Suprapubic skin (tissue), 4 donors: ENCODE data around the gene MCTP1. TPM values are rescaled to one million over a fixed set of nuclear protein-coding genes. Genes with fewer than 3 reads are reported as not detected.

Experiments
- DNase-seq, 2 donors: peaks; one replicate each; pipeline ENCODE4 v3.0.0-alpha.2; 2019; ENCODE audit warnings: low spot score in 2 of 2
- H3K27ac ChIP-seq: fragments of 200-600 bp; sonication (generic); one replicate; pipeline ENCODE4 v1.5.1; 2019
- H3K27me3 ChIP-seq: fragments of 200-600 bp; sonication (generic); one replicate; pipeline ENCODE4 v1.5.1; 2019
- H3K36me3 ChIP-seq: fragments of 200-600 bp; sonication (generic); one replicate; pipeline ENCODE4 v1.5.1; 2019
- H3K4me1 ChIP-seq: fragments of 200-600 bp; sonication (generic); one replicate; pipeline ENCODE4 v1.5.1; 2019
- H3K4me3 ChIP-seq: fragments of 200-600 bp; sonication (generic); one replicate; pipeline ENCODE4 v1.5.1; 2019; ENCODE audit warnings: mild to moderate bottlenecking
- H3K9me3 ChIP-seq: fragments of 200-600 bp; sonication (generic); one replicate; pipeline ENCODE4 v1.5.1; 2019
- EP300 ChIP-seq: sonication (generic); formaldehyde crosslinking; IDR thresholded peaks from one replicate; pipeline ENCODE4 v1.6.1; 2017; ENCODE audit warnings: antibody characterized with exemption
- POLR2A ChIP-seq, 2 donors: fragments of 450-650 bp; IDR thresholded peaks; one replicate each; pipeline ENCODE4 v1.6.1; 2017; ENCODE audit warnings: antibody characterized with exemption in 2 of 2, mild to moderate bottlenecking in 2 of 2, moderate library complexity in 2 of 2
- POLR2AphosphoS5 ChIP-seq, 3 donors: sonication (generic); formaldehyde crosslinking; IDR thresholded peaks; one replicate each; pipeline ENCODE4 v1.6.1; 2017; ENCODE audit warnings: antibody characterized with exemption in 3 of 3
- WGBS: methylation state at CpG from one replicate; pipeline ENCODE4 v1.1.5; 2018; 5-methylcytosine and 5-hydroxymethylcytosine counted together
- total RNA-seq, 4 donors: library from RNA; depleted of rRNA; stranded (reverse); fragments of >200 nt; gene quantifications; one replicate each; pipeline ENCODE4 v1.1.0, GENCODE V29; 2016
- TF ChIP-seq, protein P1 (sequence below), 2 donors: fragments of 200-600 bp in 1 of 2; fragments of 450-650 bp in 1 of 2; sonication (generic) in 1 of 2; IDR thresholded peaks; one replicate each; pipeline ENCODE4 v1.5.1; 2016 to 2019; ENCODE audit warnings: antibody characterized with exemption in 2 of 2, mild to moderate bottlenecking in 1 of 2, moderate library complexity in 1 of 2

Gene MCTP1
- total RNA-seq, 4 donors from 2014 or later = 5.0 to 19.1 (median 10.6) TPM

DNA sequence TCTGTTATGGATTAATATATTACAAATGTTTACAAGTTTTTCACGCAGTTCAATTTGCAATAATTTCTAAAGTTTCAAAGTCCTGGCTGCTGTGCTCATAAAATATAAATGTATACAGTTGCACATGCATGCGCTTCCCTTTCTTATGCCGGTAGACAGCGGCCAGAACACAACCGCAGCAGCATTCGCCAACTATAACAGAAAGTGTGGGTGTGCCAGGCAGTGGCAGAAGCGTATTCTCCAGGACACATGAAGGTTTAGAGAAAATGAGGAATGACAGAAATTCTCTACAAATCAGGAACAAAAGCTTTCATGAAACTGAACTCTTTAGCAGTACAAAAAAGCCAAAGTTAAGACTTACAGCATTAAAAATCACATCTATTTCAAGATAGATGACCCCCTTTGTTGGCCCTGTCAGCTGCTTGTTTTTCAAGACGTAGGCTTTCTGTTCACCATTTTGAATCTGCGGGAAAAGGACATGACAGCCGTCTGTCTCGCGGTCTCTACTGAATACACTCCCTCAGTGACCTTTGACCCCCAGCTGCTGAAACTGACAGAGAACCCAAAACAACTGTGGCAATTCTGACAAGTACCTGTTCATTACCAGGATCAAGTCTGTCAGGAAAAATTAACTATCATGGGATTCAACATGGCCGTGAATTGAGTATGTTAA, 414.2 kb downstream of the MCTP1 start:
- H3K27ac ChIP-seq = no peak overlapping the region
- TF ChIP-seq POLR2AphosphoS5 (IDR thresholded peaks at IDR 0.05) (no peak), POLR2A (IDR thresholded peaks at IDR 0.05) (no peak), EP300 (no peak)
- TF ChIP-seq, protein P1, sequence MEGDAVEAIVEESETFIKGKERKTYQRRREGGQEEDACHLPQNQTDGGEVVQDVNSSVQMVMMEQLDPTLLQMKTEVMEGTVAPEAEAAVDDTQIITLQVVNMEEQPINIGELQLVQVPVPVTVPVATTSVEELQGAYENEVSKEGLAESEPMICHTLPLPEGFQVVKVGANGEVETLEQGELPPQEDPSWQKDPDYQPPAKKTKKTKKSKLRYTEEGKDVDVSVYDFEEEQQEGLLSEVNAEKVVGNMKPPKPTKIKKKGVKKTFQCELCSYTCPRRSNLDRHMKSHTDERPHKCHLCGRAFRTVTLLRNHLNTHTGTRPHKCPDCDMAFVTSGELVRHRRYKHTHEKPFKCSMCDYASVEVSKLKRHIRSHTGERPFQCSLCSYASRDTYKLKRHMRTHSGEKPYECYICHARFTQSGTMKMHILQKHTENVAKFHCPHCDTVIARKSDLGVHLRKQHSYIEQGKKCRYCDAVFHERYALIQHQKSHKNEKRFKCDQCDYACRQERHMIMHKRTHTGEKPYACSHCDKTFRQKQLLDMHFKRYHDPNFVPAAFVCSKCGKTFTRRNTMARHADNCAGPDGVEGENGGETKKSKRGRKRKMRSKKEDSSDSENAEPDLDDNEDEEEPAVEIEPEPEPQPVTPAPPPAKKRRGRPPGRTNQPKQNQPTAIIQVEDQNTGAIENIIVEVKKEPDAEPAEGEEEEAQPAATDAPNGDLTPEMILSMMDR (IDR thresholded peaks at IDR 0.05) = no peak

DNA sequence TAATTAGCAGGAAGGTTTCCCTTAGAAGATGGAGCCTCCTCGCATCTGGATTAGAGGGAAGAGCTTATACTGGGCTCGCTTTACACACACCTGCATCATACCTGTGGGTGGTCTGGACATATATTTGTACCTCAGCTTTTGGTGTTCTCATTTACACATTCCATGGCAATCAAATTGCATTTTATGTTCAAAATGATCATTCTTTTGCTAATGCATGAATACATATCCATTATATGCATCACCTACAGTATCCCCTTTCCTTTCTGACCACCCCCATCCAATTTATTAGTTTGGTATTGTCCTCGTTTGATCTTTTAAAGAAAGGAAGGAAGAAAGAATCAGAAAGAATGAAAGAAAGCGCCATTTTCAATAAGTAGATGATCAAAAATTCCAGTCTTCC, 415.0 kb downstream of the MCTP1 start:
- WGBS = 86% methylated on average over 4 of the region's 4 CpGs
- Histone ChIP-seq H3K27me3 (no peaks in the 10 kb centered on the region), H3K9me3 (no peaks in the 10 kb centered on the region), H3K4me1 (no peaks in the 10 kb centered on the region), H3K36me3 (no peaks in the 10 kb centered on the region), H3K27ac (no peak overlapping the region), H3K4me3 (no peak overlapping the region)
- TF ChIP-seq POLR2A (IDR thresholded peaks at IDR 0.05) (no peak), POLR2AphosphoS5 (IDR thresholded peaks at IDR 0.05) (no peak), EP300 (no peak)
- TF ChIP-seq, protein P1 (IDR thresholded peaks at IDR 0.05) = no peak
- DNase-seq = no peak

More for the DNA sequence above, 414.2 kb downstream of the MCTP1 start:
- Histone ChIP-seq H3K4me1 (no peaks in the 10 kb centered on the region), H3K27me3 (no peaks in the 10 kb centered on the region), H3K9me3 (no peaks in the 10 kb centered on the region), H3K36me3 (no peaks in the 10 kb centered on the region), H3K4me3 (no peak overlapping the region)
- 81% methylated on average over 13 of the region's 13 CpGs for WGBS
- DNase-seq = no peak

DNA sequence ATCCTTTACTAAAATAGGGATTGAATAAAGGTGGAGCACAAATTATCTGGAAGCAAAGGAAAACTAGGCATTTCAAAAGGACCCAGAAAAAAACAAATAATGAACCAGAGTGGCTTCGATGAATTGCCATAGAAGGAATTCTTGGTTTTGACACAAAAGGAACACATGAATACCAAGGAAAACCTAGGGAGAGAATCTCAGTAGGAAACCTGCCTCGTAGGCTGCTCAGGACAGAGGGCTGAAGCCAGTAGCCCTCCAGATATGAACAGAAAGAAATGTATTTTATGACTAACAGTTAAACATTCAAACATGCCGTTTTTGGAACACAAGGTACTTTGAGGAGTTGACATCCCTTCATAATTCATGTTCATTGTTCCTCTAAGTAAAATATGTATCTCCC, 420.9 kb downstream of the MCTP1 start:
- no peak overlapping the region for H3K27ac ChIP-seq
- H3K9me3 ChIP-seq = no peaks in the 10 kb centered on the region
- TF ChIP-seq EP300 (no peak), POLR2AphosphoS5 (IDR thresholded peaks at IDR 0.05) (no peak), POLR2A (IDR thresholded peaks at IDR 0.05) (no peak)
- TF ChIP-seq, protein P1 (IDR thresholded peaks at IDR 0.05) = no peak
- no peak overlapping the region for H3K4me3 ChIP-seq
- DNase-seq = no peak
- no peaks in the 10 kb centered on the region for H3K4me1 ChIP-seq
- H3K36me3 ChIP-seq = no peaks in the 10 kb centered on the region
- 53% methylated on average over 3 of the region's 3 CpGs for WGBS
- no peaks in the 10 kb centered on the region for H3K27me3 ChIP-seq

DNA sequence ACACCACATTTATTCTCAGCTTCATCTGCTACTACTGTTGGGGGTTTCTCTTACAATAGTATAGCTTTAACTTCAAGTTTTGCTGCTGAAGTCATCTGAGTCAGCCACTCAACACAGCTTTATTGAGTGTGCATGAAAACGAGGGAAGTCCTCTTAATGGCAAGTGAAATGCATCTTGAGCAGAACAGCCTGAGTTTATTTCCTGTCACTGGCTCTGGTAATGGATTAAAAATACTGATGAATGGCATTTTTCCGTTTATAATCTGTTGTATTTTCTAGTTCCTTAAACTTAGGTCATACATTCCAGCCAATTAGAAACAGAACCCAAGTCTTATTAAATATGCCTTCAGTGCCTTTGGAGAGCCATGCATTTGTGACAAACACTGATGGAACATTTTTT, 427.8 kb downstream of the MCTP1 start:
- Histone ChIP-seq H3K27ac (no peak overlapping the region), H3K9me3 (no peaks in the 10 kb centered on the region), H3K36me3 (no peaks in the 10 kb centered on the region), H3K27me3 (no peaks in the 10 kb centered on the region), H3K4me3 (no peak overlapping the region), H3K4me1 (no peaks in the 10 kb centered on the region)
- WGBS = 30% methylated on average over 2 of the region's 2 CpGs
- DNase-seq = no peak
- TF ChIP-seq POLR2AphosphoS5 (IDR thresholded peaks at IDR 0.05) (no peak), POLR2A (IDR thresholded peaks at IDR 0.05) (no peak), EP300 (no peak)
- TF ChIP-seq, protein P1 (IDR thresholded peaks at IDR 0.05) = no peak

DNA sequence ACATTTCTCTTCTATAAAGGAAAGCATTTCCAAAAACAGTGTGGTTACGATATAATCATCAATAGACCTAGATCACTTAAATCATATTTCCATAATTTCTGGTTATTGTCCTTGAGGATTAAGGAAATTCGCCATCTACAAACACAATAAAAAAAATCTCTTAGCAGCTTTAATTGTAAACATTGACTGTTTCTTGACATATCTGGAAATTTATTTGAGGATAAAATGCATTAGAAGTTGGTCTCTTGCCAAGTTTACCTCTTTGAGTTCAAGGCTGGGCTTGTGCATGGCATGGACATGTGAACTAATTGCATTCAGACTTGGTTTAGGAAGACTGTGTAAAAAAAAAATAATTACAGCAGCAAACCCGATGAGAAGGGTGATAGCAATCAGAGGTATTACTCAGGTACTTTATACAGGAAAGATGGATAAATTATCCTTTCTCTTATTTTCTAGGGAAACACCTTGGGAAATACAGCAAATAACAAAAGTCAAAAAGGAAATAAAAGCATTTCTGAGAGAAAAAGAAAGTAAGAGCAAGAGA, 428.6 kb downstream of the MCTP1 start:
- no peak for TF ChIP-seq POLR2AphosphoS5 (IDR thresholded peaks at IDR 0.05)
- TF ChIP-seq, protein P1 (IDR thresholded peaks at IDR 0.05) = no peak
- no peak for TF ChIP-seq POLR2A (IDR thresholded peaks at IDR 0.05)
- no peak for TF ChIP-seq EP300
- no peaks in the 10 kb centered on the region for H3K27me3 ChIP-seq
- H3K36me3 ChIP-seq = no peaks in the 10 kb centered on the region

More for the DNA sequence above, 428.6 kb downstream of the MCTP1 start:
- no peak for DNase-seq
- no peak overlapping the region for H3K27ac ChIP-seq
- 57% methylated on average over 3 of the region's 3 CpGs for WGBS
- no peaks in the 10 kb centered on the region for H3K9me3 ChIP-seq
- H3K4me3 ChIP-seq = no peak overlapping the region
- no peaks in the 10 kb centered on the region for H3K4me1 ChIP-seq
